WI38 (cell line): ENCODE data around the gene TAS1R2.
"Not testable (repeated sequence)": the region's sequence is repeated elsewhere in the genome, so short reads cannot be mapped to it uniquely, and the experiment has no call there.

Source experiments
- H3K4me3 ChIP-seq: 2 replicates; pipeline ENCODE4 v1.5.1; 2011; ENCODE audit warnings: low read depth, mild to moderate bottlenecking, control low read depth, low read length
- CTCF ChIP-seq: IDR thresholded peaks from 2 replicates; pipeline ENCODE4 v1.5.1; 2012; ENCODE audit warnings: low read depth, mild to moderate bottlenecking, control low read depth, low read length

Gene TAS1R2

GRCh38 chr1:18855573-18855972 is 3.9 kb downstream of the TAS1R2 start:
- TF ChIP-seq CTCF: no peak
- H3K4me3 ChIP-seq: no peak overlapping the region

- no peak overlapping the region for H3K4me3 ChIP-seq
- no peak for TF ChIP-seq CTCF
Measured at GRCh38 chr1:18854331-18855025, 5.0 kb downstream of the TAS1R2 start.

- no peak for TF ChIP-seq CTCF
- H3K4me3 ChIP-seq: no peak overlapping the region
Measured at GRCh38 chr1:18852501-18852900, 7.0 kb downstream of the TAS1R2 start.

GRCh38 chr1:18849261-18849711 is 10.2 kb downstream of the TAS1R2 start:
- TF ChIP-seq CTCF: no peak

GRCh38 chr1:18847723-18848122 is 11.7 kb downstream of the TAS1R2 start:
- not testable (repeated sequence) for H3K4me3 ChIP-seq

More at GRCh38 chr1:18849261-18849711, 10.2 kb downstream of the TAS1R2 start:
- no peak overlapping the region for H3K4me3 ChIP-seq

- TF ChIP-seq CTCF: no peak
Measured at GRCh38 chr1:18840145-18840544, 19.3 kb downstream of the TAS1R2 start.

GRCh38 chr1:18836654-18837053 is 22.8 kb downstream of the TAS1R2 start:
- H3K4me3 ChIP-seq: no peak overlapping the region
- no peak for TF ChIP-seq CTCF

More at GRCh38 chr1:18840145-18840544, 19.3 kb downstream of the TAS1R2 start:
- no peak overlapping the region for H3K4me3 ChIP-seq

- H3K4me3 ChIP-seq: not testable (repeated sequence)
Measured at GRCh38 chr1:18832319-18832718, 27.1 kb downstream of the TAS1R2 start.
